GM18508 (cell line): ENCODE measurements around the gene SNX1.
"Not testable (repeated sequence)": the region's sequence is repeated elsewhere in the genome, so short reads cannot be mapped to it uniquely, and the experiment has no call there.

ENCODE experiments used
- ATAC-seq: cut with Tn5 transposase; IDR thresholded peaks from one replicate; pipeline ENCODE4 v1.9.1; 2021; ENCODE audit warnings: moderate number of reproducible peaks; ENCODE audit not compliant: insufficient read depth, unreplicated experiment

Gene SNX1

DNA sequence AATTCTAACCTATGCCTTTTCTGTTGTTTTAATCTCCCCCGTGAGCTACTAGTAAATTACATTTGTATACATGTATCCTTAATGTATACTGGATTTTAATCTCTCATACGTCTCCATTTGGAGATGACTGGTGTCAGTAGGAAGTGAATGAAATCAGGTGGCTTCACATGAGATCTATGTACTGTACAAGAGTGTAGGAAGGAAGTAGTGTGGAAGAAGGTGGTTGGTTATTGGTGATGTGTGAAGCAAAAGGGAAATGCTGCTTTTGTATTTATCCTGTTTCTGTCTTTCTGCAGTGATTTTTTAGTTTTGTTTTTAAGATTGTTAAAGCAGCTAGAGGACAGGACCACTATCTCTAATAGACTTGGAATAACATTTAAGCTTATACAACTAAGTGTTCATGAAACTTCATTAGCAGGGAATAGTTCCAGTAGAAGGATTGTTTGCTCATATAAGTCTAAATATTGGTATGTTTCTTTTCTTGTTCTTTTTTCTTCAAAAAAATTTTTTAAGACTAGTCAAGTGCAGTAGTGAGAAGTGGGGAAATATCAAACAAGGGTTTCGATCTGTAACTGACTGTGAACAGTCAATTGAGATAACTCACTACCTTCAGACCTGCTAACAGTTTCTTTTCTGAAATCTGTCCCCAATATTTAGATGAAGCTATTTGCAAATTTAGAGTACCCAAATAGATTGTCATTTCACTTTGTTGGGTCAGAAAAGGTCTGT lies 15.3 kb downstream of the SNX1 start:
- ATAC-seq = no peak

DNA sequence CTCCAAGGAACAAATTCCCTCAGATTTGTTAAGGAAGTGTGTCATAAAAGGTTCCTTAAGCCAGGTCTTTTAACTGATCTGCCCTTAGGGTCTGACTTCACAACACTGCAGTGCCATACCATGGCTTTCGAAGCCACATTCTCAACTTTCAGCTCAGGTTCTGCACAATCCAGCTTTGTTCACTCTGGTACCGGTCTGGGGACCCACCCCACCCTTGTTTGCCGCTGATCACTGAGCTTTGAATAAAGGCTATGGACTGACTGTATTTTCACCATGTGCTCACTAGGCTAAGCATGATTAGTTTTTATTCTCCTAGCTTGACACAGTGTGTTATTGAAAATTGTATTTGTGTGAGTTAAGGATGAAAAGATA lies 15.9 kb downstream of the SNX1 start:
- ATAC-seq = no peak

DNA sequence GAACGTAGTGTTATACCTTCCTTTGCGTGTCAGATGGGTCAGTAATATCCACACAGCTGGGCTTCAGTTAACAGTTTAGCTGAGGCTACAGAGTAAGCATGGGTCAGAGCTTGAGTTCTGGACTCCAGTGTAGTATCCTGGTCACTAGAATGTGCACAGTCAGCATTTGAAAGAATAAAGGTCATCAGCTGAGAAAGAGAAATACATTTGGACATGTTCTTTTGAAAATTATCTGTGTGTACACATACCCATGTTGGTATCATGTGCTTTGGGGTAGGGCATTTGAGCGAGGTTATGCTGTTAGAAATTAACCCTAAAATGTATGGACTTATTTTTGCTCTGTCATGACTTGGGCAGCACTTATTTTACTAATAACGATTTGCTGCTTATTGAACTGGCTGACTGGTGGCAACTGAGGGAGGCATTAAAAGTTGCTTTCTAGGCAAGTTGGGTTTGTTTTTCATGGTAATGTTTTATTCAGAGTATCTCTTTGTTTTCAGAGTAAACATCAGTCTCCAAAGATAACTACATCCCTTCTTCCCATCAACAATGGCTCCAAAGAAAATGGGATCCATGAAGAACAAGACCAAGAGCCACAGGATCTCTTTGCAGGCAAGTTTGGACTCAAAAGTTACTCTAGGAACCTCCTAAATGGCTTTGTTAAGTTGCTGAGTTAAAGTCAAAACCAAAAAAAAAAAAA lies 16.4 kb downstream of the SNX1 start:
- ATAC-seq = no peak

DNA sequence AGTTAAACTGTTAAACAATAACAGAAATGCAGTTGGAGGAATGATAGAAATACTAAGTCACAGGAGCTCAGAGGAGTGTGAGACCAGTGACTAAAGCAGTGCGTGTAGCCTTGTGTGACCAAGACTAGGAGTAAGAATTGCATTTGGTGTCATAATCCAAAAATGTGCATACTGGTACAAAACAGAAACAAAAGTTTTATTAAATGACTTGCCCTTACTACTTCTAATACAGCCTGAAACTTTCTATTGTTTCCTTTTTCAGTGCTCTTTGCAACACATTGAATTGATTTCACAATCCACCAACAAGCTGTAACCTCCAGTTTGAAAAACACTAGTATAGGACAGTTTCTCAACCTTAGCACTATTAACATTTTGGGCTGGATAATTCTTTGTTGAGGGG lies 17.1 kb downstream of the SNX1 start:
- ATAC-seq = no peak

DNA sequence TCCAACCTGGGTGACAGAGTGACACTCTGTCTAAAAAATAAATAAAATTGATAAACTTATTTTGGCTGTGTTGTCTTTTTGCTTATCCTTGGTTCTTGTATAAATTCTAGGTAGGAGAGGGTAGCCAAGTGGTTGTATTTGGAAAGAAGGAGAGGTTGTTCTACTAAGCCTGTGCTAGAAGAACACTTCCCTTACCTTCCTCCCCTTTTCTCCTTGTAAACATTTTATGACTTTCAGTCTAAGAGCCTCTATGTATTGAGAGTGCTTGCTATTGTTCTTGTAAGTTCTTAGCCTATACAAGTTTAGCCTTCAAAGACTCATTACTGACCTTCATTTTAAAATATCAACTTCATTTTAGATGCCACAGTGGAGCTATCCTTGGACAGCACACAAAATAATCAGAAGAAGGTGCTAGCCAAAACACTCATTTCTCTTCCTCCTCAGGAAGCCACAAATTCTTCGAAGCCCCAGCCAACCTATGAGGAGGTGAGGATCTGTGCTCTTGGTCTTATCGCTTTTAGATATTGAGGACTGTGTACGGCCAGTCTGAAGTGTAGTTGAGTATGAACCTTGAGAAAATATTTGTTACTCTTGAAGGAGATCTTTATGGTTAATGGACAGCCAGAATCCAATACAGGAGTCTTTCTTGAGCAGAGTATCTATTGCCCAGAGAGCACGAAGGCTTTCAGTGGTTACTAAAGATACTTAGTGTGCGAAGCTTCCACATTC lies 22.1 kb downstream of the SNX1 start:
- no peak for ATAC-seq

DNA sequence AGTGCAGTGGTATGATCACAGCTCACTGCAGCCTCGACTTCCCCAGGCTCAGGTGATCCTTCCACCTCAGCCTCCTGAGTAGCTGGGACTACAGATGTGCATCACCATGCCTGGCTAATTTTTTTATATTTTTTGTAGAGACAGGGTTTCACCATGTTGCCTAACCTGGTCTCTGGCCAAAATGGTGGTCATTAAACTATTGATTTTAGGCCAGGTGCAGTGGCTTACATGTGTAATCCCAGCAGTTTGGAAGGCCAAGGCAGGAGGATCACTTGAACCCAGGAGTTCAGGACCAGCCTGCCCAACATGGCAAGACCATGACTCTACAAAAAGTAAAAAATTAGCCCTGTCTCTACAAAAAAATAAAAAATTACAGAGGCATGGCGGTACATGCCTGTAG lies 24.5 kb downstream of the SNX1 start:
- ATAC-seq = not testable (repeated sequence)

DNA sequence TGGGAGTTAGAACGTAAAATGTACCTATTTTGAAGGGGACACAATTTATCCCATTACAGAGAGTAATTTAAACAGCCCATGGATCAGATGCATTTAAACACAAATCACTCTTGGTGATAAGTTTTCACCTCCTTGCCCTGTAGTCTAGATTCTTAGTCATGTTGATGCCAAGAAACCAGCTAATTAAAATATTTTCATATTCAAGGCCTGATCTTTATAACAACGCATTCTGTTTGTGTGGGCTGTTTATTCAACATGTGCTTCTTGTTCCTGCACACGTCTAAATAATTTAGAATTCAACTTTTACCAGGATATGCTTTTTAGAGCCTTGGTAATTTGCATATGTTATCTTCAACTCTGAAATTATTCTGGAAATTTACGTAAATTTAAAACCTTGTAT lies 25.8 kb downstream of the SNX1 start:
- ATAC-seq = no peak

DNA sequence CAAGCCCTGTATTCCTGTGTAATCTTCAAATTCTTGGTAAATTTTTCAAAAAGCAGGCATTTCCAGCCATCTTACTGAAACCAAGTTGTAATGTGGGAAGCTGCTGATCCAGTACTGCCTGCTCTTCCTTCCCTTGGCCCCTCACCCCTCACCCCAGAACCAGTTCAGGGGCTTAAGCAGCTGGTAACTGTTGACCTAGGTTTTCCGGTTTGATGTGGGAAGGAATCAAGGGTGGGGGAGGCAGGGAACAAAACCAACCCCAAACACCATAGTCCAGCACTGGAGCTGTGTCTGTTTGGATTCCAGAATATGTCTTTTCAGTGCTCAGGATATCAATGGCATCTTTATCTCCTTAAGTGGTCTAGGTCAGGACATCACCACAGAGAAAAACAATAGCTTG lies 26.7 kb downstream of the SNX1 start:
- no peak for ATAC-seq

DNA sequence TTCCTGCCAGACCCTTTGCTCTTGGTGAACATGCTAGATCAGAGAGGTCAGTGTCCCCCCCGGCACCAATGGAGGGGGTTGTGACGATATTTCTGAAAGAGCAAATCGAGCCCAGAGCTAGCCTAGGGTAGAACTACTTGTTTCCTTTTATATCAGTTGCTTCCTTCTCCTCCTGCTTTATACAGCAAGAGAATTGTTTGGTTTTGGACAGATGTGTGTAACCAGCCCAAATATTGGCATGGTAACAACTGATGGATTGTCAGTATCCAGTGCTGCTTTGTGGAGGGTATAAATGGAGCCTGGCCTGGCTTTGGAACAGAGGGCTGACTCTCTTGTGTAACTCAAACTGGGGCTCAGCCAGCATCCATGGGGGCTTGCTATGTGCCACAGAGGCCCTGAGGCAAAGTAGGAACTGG lies 27.2 kb downstream of the SNX1 start:
- no peak for ATAC-seq

DNA sequence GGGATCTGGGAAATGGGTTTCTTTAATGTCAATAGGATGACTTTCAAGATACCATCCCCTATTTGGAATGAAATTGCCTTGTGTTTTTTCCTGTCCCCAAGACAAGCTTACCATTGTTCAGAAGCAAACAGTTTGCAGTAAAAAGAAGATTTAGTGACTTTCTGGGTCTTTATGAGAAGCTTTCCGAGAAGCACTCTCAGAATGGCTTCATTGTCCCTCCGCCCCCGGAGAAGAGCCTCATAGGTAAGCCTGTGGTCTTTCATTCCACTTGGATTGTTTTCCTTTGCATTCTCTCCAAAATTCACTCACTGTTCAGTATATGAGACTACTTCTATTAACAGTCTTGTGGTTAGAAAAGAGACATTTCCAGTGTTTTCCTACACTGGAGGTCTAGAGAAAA lies 30.2 kb downstream of the SNX1 start:
- ATAC-seq = no peak

DNA sequence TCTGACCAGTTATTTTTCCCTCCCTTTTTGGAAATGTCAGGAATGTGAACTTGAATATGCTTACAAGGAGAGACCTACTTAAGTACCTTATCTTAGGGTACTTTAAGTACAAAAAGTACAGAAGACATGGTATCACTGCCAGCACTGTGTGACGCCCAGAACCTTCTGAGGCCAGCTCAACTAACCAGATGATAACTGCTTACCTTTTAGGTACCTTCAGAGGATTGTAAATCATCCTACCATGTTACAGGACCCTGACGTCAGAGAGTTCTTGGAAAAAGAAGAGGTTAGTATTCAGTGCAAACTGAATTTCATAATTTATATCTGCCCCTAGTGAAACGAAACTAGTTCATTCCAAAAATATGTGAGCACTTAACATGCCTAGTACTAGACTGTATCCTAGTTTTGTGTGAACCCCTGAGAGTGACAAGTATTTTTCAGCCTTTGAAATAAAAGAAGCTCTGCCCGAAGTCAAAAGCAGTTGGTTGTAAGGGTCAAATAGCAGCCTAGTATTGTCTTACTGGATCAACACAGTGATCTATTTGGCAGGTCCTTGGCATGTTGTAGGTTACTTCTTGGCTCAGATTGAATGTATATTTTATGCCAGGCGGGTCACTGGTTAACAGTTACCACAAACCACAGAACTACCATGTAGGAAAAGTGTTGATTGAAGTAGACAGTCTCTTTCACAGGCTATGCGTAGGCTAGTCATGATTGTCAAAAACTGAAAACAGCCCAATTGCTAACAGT lies 31.9 kb downstream of the SNX1 start:
- ATAC-seq = no peak

DNA sequence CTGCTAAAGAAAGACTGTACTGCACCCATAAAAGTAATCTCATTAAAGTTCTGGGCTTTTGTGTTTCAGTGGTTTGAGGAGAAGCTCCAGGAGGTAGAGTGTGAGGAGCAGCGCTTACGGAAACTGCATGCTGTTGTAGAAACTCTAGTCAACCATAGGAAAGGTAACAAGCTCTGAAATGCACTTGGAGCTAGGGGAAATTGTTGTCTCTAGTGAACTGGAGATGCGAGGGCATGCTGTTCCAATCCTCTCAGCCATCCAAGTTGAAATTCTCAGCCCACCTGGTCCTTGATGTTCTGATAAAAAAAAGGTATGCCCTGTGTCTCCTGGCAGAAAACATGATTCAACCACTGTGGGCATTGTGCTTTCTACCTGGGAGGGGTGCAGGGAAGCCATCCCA lies 34.4 kb downstream of the SNX1 start:
- no peak for ATAC-seq

DNA sequence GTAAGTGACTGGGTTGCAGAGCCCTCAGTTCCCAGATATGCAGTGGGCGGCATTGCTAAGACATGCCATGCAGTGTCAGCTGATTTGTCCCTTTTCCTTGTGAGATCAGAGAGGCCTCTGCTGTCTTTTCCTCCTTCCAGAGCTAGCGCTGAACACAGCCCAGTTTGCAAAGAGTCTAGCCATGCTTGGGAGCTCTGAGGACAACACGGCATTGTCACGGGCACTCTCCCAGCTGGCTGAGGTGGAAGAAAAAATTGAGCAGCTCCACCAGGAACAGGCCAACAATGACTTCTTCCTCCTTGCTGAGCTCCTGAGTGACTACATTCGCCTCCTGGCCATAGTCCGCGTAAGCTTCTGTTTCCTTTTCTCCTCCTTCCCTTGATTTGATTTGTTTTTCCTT lies 35.8 kb downstream of the SNX1 start:
- ATAC-seq = no peak

DNA sequence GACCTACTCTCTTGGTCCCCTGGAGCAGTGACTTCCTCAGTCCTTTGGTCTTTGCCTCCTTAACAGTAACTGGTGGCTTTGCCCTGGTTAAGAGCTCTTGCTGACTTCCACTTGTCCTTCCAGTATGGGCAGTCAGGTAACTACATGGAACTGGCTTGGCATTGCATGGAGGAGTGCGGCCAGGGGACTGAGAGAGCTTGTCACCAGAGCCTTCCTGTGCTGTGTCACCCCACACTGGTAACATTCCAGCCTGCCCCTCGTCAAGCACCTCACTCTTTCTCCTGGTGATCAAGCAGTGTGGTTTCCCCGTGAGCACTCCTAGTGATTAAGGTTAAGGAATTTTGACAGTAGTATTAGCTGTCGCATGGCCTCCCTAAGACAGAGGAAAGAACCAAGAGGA lies 36.4 kb downstream of the SNX1 start:
- ATAC-seq = no peak

DNA sequence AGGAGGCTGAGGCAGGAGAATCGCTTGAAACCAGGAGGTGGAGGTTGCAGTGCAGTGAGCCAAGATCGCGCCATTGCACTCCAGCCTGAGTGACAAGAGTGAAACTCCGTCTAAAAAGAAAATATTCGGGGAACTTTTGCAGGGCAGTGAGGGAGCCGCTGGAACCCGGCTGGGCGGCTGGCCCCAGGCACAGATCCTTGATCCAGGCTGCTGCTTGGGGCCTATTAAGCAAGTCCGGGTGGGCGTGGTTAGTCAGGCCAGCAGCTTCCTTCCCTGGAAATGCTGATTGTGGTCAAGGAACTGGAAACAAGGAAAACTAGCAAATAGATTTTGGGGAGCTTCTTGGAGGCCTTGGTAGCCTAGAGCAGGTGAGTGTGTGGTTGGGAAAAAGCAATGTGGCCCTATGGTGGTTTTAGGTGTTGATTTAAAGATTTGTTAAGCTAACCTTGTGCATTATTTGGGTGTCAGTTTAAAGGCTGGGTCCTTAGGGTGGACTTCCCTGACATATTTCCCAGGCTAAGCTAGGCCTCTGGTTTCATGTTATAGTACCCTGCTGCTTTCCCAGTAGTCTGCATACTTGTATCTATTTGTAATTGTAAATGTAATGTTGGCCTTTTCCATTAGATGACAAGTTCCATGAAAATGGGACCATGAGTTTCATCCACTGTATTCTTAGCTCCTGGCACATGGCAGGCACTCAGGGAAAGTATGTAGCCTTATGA lies 38.0 kb downstream of the SNX1 start:
- ATAC-seq = no peak

DNA sequence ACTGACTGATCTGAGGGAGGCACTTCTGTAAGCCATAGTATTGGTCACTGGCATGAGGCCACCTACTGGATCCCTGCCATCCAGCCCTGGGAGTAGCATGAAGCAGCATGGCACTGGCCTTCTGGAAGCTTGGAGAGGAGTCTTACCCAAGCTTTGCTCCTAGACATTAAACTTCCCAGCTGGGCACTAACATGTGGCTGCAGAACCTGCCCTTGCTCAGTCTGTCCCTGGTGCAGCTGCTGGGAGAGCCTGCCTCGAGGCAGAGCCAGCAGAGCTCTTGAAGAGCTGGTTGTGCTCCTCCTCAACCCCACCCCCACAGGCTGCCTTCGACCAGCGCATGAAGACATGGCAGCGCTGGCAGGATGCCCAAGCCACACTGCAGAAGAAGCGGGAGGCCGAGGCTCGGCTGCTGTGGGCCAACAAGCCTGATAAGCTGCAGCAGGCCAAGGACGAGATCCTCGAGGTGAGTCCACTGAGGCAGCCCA lies 38.6 kb downstream of the SNX1 start:
- ATAC-seq = no peak

DNA sequence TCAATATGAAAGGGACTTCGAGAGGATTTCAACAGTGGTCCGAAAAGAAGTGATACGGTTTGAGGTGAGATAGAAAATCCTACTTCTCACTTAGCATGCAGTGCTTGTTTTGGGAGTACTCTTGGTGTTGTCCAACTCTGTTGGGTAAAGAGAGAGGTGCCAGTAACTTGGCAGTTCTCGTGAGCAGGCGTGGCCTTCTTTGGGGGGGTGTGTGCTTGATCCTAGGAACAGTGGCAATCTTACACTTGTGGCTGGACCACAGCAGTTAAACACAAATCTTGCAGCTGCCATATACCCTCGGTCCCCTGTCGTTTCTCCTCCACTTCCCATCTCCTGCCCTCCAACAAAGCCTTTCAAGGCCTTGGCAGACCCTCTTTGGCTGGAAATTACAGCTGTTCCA lies 40.6 kb downstream of the SNX1 start:
- no peak for ATAC-seq

DNA sequence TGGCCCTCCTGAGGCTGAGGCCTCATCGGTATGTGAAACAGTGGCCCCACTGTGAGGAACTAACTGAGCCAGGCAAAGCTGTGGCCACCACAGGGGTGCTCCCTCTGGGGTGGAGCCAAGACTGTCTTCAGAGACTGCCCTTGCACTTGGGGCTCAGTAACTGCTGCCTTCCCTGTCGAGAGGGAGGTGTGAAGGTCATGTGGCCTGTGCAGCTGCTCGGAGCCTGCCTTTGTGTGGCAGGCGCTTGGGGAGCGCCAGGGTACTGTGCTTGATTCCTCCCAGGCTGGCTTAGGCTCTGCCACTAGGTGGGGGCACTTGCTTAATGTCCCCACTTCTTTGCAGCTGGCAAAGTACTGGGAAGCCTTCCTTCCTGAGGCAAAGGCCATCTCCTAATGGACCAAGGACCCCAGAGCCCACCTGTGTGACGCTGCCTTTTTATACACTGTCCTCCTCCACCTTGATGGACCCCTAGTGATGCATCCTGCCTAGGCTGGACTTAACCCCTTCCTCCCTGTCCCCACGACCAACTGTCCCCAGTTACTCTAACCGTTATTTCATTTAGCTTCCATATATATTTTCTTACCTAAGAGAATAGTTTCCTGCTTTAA lies 41.5 kb downstream of the SNX1 start:
- ATAC-seq = no peak

DNA sequence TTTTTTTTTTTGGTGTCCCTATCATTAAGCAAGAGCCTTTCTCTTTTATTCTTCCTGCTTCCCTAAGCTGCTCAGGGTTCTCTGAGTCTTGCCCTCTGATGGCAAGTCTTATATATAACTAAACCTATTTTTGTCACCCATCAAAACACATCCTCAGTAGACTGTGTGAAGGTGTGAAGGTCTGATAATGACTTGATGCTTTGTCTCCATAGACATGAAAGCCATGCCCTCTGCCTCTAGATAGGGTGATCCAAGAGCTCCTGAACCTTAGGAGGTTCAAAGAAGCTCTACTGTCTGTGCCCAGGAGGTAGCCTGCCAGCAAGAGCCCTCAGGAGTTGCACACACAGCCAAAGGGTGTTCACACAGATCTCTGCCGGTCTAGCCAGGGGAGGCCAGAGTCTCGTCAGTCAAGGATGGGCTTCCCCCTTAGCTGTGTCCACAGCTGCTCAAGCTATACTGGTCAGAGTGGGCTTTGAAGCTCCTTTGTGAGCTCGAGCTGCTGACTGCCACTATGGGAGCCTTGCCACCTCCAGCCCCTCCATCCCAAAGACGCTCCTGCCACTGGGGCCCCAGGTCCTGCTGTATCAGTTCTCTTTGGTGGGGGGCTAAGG lies 42.7 kb downstream of the SNX1 start:
- no peak for ATAC-seq
